GM04504 (cell line): Measurements from ENCODE around the gene LRRC43.
A peak's percentile ranks its signal among the peaks of the same experiment; 100 is the strongest.

Source experiments
- DNase-seq: peaks from one replicate; pipeline ENCODE4 v3.0.0-alpha.2; 2012; ENCODE audit warnings: low read depth

LRRC43 gene

GRCh38 chr12:122225683-122226365 lies 42.9 kb downstream of the LRRC43 start, which contains the start of gene DIABLO:
DIABLO (minus strand) TSS chr12:122226052; CDS start chr12:122226014, 38 bp downstream.
- DNase-seq: peak; percentile 99

GRCh38 chr12:122226366-122227125 lies 43.6 kb downstream of the LRRC43 start:
- DNase-seq: no peak

- DNase-seq: no peak
Measured at GRCh38 chr12:122227341-122227740, 44.4 kb downstream of the LRRC43 start.

GRCh38 chr12:122228092-122228491 lies 45.2 kb downstream of the LRRC43 start:
- DNase-seq: no peak

GRCh38 chr12:122230798-122231197 lies 47.9 kb downstream of the LRRC43 start:
- DNase-seq: no peak

- DNase-seq: no peak
Measured at GRCh38 chr12:122232691-122233090, 49.8 kb downstream of the LRRC43 start.

- DNase-seq: no peak
Measured at GRCh38 chr12:122235741-122236140, 52.8 kb downstream of the LRRC43 start.

GRCh38 chr12:122238861-122239260 lies 55.9 kb downstream of the LRRC43 start:
- no peak for DNase-seq

- no peak for DNase-seq
Measured at GRCh38 chr12:122243965-122244364, 61.0 kb downstream of the LRRC43 start.

- DNase-seq: no peak
Measured at GRCh38 chr12:122244565-122245371, 61.8 kb downstream of the LRRC43 start.

- no peak for DNase-seq
Measured at GRCh38 chr12:122245553-122245952, 62.6 kb downstream of the LRRC43 start.

- DNase-seq: no peak
Measured at GRCh38 chr12:122250047-122250446, 67.1 kb downstream of the LRRC43 start.

- DNase-seq: no peak
Measured at GRCh38 chr12:122250536-122250935, 67.6 kb downstream of the LRRC43 start.
